ENCODE data around the gene TRPV4. TPM values are rescaled to one million over a fixed set of nuclear protein-coding genes. Genes with fewer than 3 reads are reported as not detected.

Gene TRPV4
- total and polyA plus RNA-seq, 10 of the 15 experiments (the other 5 are each of a cell fraction or from before 2014, with no cell fraction given), result not detected

- TF ChIP-seq PKNOX1 (IDR thresholded peaks at IDR 0.05) (no peak), RELA (IDR thresholded peaks at IDR 0.05; ENCODE audit: borderline replicate concordance, partially characterized antibody) (no peak)
Measured at GRCh38 chr12:109798691-109799090, 34.5 kb downstream of the TRPV4 start (continued).

- WGBS (ENCODE audit: insufficient coverage, insufficient replicate concordance, low lambda C conversion rate, missing lambda C conversion rate), result 37% methylated on average over 19 of the region's 19 CpGs
- no TSS peak for BruUV-seq (replicated peaks)
- H3K4me2 ChIP-seq (ENCODE audit: control insufficient read depth, insufficient read depth), result no peak overlapping the region
- POLR2A ChIA-PET, result no interaction called here
- no peak overlapping the region for H2AFZ ChIP-seq (ENCODE audit: control insufficient read depth, low read depth, low read length)
- no peaks in the 10 kb centered on the region for H3K9me3 ChIP-seq (replicated peaks; ENCODE audit: control insufficient read depth, insufficient read depth, low read length)
- in situ Hi-C loops (cut with MboI), result no loop called here
- FAIRE-seq (no peak), ATAC-seq (no peak; the same call in 2 of the 3 replicates), DNase-seq (ENCODE audit: low read depth, low spot score) (no peak)
- no peaks in the 10 kb centered on the region for H3K36me3 ChIP-seq (ENCODE audit: control insufficient read depth in 2 of 2, insufficient read depth in 2 of 2, low read length in 1 of 2)
- intact Hi-C loops (cut with micrococcal nuclease; ENCODE audit: unreplicated experiment), result no loop called here
- H3K4me1 ChIP-seq (ENCODE audit: control insufficient read depth, insufficient read depth, low read length), result no peaks in the 10 kb centered on the region
- no peaks in the 10 kb centered on the region; the same call in 1 of the 2 replicates for H4K20me1 ChIP-seq (ENCODE audit: control insufficient read depth, insufficient read depth)
- H3K9ac ChIP-seq (ENCODE audit: control insufficient read depth, insufficient read depth, low read length), result no peak overlapping the region
- CTCF ChIA-PET, result no interaction called here
- RAD21 ChIA-PET (ENCODE audit: unreplicated experiment), result no interaction called here
- no peak overlapping the region for H3K4me3 ChIP-seq
- H3K79me2 ChIP-seq (ENCODE audit: control insufficient read depth, insufficient read depth, low read length), result no peaks in the 10 kb centered on the region
- TF ChIP-seq POU2F2 (IDR thresholded peaks at IDR 0.05; ENCODE audit: borderline replicate concordance, low read depth, low read length), result no peak
- no peak for TF ChIP-seq HSF1 (IDR thresholded peaks at IDR 0.05; ENCODE audit: low read depth, low read length)
- TF ChIP-seq CTCF (IDR thresholded peaks at IDR 0.05 in 2 of 3, conservative IDR thresholded peaks at IDR 0.05 in 1 of 3; ENCODE audit: control insufficient read depth in 2 of 3, extremely low read depth in 1 of 3, insufficient read depth in 1 of 3, low read depth in 3 of 3, low read length in 3 of 3), result peak; percentile 21 to 29 (median 28); a peak in 3 of 6 replicates
- TF ChIP-seq POLR2AphosphoS5 (IDR thresholded peaks at IDR 0.05; ENCODE audit: low read length), result no peak
- no peaks in the 10 kb centered on the region; a peak in 1 of 4 replicates for H3K27me3 ChIP-seq (replicated peaks in 1 of 2; ENCODE audit: control insufficient read depth in 2 of 2, insufficient read depth in 2 of 2, low read length in 1 of 2)
- H3K27ac ChIP-seq (ENCODE audit: control insufficient read depth, insufficient read depth), result no peak overlapping the region
- SMC1A ChIA-PET (ENCODE audit: uncharacterized antibody, unreplicated experiment), result no interaction called here
Measured at GRCh38 chr12:109797905-109798669, 35.1 kb downstream of the TRPV4 start.

All from GM12878 (cell line).